GM21619 (cell line): ENCODE data around the gene BIN1.

Source experiments
- ATAC-seq: cut with Tn5 transposase; IDR thresholded peaks from one replicate; pipeline ENCODE4 v1.9.1; 2021; ENCODE audit not compliant: unreplicated experiment

BIN1 gene

DNA sequence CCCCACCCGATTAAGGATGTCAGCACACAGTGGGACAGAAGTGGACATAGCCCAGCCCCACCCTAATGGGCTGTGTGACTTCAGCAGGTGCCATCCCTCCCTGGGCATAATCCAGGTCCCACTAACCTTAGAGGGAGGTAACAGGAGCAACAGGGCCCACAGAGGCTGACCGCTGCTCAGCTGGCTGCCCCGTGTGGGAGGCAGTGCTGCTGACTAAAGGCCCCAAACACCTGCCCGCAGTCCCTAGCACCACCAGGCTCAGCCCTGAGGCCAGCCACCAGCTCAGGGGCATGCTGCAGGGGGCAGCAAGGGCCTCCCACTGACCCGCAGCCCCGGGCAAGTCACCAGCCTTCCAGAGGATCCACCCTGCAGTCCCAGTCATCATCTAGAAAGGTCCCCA lies 14.6 kb downstream of the BIN1 start:
- ATAC-seq, result no peak

DNA sequence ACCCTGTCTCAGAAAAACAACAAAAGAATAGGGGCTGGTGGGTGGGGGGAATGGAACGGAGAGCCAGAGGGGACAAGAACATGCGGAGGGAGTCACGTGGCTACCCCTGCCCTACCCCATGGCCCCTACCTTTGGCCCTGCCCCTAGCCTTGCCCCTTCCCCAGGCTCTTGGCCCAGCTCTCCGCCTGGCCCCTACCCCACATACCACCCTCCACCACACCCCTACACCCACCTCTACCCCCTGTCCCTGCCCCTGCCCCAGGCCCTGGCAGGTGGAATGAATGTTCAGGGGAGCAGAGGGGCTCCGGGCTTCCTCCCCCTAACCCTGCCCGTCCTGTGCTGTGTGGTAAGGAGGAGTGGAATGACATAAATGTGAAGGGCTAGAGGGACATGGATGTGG lies 15.1 kb downstream of the BIN1 start:
- no peak for ATAC-seq

GRCh38 chr2:127091148-127091547 lies 15.8 kb downstream of the BIN1 start:
- no peak for ATAC-seq

GRCh38 chr2:127090281-127091120 lies 16.5 kb downstream of the BIN1 start:
- ATAC-seq, result no peak

DNA sequence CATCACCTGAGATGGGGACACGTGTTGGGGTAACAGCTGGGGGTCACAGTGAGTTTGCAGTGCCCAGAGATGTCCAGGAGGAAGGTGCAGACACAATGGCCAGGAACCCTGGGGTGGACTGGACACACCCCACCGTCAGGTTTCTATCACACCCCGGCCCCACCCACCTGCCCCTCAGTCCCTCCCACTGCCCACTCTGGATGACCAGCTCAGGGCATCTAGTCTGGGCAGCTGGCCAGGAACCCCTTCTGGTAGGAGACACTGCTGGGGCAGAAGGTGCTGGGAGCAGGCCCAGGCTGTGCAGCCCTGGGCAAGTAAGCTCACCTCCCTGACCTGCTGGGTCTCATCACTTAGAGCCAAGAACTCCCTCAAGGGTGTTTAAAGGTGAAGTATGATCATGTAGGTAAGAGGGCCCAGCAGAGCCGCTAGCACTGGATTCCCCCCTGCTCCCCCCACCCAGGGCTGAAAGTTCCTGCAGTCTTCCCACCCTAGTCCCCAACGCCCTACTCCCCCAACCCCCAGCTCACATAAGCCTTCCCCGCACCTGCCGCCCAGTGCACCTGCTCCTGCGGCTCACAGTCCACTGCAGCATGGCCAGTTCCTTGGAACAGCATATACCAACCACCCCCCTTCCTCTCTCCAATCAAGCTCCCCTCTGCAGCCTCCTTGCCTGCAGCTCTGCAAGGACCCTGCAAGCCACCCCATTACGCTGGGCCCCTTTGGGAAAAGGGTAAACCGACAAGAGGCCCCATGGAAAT lies 17.3 kb downstream of the BIN1 start:
- ATAC-seq, result no peak

GRCh38 chr2:127088706-127089105 lies 18.2 kb downstream of the BIN1 start:
- ATAC-seq, result no peak

DNA sequence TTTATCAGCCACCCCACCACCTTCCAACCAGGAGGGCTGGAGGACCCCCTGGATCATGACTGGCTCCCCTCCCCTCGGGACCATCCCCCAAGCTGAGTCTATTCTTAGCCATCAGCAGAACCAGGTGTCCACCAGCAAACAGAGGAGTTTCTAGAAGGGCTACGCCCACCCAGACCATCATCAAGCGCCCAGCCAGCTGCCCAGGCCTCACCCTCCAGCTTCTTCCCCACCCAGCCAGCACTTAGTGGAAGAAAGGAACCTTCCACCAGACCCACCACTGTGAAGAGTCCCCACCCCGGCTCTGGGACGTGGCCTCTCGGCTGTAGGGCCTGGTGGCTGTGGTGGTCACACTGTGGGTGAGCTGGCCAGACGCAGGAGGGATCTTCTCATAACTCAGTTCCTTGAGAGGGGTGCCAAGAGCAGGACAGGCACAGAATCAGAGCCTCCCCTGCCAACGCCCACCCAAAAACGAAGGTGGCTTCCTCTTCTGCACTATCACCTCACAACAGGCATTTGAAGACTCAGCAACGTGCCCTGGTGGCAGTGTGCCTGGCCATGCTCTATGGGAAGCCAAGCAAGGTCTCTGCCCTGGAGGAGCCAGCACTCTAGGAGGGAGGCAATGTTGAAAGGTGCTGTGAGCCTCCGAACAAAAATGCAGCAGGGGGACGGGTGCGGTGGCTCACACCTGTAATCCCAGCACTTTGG lies 19.0 kb downstream of the BIN1 start:
- no peak for ATAC-seq

DNA sequence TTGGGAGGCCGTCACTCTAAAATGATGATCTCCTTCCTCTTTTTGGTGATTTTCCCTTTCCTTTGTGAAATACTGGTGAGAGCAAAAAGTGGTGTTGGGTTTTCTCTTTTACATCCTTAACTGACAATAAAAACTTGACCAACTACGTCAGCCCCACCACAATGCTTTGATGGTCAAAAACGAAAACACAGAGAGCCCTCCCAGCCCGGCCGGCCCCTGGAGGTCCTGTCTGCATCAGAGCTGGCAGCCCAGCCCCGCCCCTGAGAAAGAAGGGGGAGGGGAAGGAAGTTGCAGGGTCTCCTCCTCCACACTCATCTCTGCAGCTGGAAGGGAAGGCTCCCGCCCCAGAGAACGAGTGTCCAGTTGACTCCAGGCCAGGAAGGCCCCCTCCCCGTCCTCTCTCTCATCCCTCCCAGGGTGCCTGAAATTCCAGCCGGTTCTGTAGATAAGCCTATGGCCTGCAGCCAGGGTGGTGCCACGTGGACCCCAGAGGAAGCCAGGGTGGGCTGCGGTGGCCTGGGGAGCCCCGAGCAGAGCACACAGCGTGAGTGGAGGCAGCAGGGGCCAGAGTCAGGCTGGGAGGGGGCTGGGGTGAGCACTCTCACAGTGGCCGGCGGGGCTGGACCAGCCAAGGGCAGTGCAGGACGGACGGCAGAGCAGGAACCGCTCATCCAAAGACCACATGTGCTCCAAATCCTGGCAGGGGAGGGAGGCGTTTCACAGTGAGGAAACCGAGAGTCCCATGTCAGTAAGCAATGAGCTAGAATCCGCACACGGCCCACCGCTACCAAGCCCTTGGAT lies 19.8 kb downstream of the BIN1 start:
- ATAC-seq, result peak; percentile 71

DNA sequence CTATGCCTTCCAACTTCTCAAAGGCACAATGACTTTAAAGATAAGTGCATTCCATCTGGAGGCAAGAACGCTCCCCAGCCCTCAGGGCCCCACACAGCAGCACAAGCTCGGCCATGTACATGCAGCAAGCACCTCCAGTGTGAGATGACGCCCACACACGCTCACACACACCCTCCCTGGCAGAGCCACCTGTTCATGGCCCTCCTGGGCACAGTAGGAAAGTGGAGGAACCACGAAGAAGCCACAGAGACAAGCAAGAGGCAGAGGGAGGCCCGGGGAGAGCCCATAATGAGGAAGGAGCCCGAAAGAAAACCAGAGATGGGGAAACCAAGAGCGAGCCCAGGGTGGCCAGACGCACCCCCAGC lies 21.7 kb downstream of the BIN1 start:
- ATAC-seq, result peak; percentile 8

DNA sequence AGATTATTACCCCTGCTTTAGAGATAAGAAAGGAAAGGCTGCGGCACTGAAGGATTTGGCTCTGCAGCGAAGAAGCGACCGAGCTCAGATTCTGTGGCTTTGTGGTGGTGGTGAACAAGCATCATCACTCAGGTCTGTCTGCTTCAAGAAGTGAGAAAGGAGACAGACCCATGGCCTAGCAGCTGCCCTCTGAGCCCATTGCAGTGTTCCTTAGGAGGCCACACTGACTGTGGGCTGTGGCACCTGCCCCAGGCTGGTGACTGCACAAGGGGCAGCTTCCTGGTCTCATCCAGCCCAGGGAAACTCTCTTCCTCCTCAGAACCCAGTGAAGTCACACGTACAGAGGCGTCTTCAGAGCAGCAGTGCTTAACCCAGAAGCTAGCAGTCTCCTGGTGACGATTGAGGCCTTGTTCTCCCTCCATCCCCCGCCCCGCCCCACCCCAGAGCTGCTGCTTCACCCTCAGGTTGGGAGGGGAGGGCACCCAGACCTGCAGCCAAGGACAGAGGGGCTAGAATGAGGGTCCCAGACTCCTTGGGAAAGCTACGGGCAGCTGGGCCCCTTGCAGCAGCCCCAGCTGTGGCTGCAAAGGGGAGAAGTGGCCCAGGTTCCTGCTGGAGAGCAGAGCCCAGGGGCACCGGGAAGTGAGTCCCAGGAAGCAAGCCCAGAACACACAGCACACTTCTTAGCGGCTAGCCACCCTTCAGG lies 22.2 kb downstream of the BIN1 start:
- ATAC-seq, result no peak

DNA sequence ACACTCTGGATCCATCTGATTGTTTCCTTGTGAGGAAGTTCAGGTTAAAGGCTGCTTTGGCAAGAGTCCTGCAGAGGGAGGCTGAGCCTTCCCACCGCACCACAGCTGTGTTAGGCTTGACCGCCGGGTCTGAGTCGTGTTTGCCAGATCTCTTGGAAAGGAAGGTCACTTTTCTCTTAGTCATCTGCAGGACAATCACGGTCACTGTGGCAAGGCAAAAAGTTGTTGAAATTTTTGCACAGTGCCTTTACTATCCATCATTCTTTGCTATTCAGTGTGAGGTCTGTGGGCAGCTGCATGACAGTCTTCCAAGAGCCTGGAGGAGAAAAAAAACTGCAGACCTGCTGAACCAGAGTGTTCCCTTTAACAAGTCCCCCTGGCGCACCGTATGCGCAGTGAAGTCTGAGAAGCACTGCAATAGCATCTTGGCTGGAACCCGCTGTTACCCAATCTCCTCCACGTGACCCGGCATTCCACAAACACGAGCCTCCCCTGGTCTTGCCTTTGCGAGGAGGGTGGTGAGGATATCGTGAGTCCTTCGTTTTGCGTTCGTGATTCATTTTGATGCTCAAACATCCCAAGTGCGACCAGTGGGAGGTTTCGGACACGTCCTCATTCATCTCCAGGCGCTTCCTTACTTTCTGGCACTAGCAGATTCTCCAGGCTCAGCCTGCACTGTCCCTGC lies 23.0 kb downstream of the BIN1 start:
- no peak for ATAC-seq

DNA sequence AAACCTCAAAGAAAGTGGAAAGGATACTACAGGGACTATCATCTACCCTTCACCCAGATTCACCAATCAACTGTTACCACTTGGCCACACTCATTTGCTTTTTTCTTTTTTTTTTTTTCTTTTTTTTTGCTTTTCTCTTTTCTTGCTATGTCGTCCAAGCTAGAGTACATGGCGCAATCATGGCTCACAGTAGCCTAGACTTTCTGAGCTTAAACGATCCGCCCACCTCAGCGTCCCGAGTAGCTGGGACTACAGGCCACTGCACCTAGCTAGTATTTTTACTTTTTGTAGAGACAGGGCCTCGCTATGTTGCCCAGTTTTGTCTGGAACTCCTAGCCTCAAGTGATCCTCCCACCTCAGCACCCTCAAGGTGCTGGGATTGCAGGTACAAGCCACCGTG lies 24.0 kb downstream of the BIN1 start:
- no peak for ATAC-seq

GRCh38 chr2:127081826-127082633 lies 24.9 kb downstream of the BIN1 start:
- ATAC-seq, result peak; percentile 49

GRCh38 chr2:127080938-127081755 lies 25.8 kb downstream of the BIN1 start:
- ATAC-seq, result peak; percentile 31

GRCh38 chr2:127080226-127080937 lies 26.6 kb downstream of the BIN1 start:
- ATAC-seq, result peak; percentile 17

GRCh38 chr2:127079358-127079920 lies 27.5 kb downstream of the BIN1 start:
- no peak for ATAC-seq

- ATAC-seq, result no peak
These were observed 28.2 kb downstream of the BIN1 start for GRCh38 chr2:127078666-127079270.
